ENCODE results near the gene R3HCC1L. TPM values are rescaled to one million over a fixed set of nuclear protein-coding genes. Genes with fewer than 3 reads are reported as not detected.

Gene R3HCC1L
- total and polyA plus RNA-seq, 10 of the 15 experiments (the other 5 are each of a cell fraction or from before 2014, with no cell fraction given) = 11.3 to 20.3 (median 15.3) TPM

DNA sequence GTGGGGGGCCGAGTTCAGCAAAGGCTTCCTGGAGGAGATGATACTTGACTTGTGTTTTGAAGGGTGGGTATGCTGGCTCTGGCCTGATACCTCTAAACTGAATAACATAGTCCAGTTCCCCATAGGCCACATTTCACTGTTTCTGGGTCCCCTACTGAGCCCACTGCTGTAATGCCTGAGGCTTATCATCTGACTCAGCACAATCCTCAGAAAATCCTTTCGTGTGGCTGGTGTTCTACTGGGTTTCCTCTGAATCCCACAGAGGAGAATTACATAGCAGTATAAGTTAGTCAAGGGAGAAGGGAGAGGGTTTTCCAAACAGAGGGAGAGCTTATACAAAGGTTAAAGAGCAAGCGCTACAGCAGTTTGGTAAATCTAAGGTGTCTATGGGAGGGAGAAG is 2.8 kb upstream of the R3HCC1L start:
- Histone ChIP-seq H3K4me1 (ENCODE audit: control insufficient read depth, insufficient read depth, low read length) (peaks cover 16% of the 10 kb centered on the region), H3K9ac (ENCODE audit: control insufficient read depth, insufficient read depth, low read length) (no peak overlapping the region), H3K27ac (ENCODE audit: control insufficient read depth, insufficient read depth) (no peak overlapping the region), H3K4me3 (no peak overlapping the region), H3K27me3 (replicated peaks in 1 of 2; ENCODE audit: control insufficient read depth in 2 of 2, insufficient read depth in 2 of 2, low read length in 1 of 2) (no peaks in the 10 kb centered on the region), H4K20me1 (ENCODE audit: control insufficient read depth, insufficient read depth) (no peaks in the 10 kb centered on the region), H3K9me3 (replicated peaks; ENCODE audit: control insufficient read depth, insufficient read depth, low read length) (peaks cover 3% of the 10 kb centered on the region; the same call in 2 of the 3 replicates), H3K4me2 (ENCODE audit: control insufficient read depth, insufficient read depth) (no peak overlapping the region), H3K36me3 (ENCODE audit: control insufficient read depth in 2 of 2, insufficient read depth in 2 of 2, low read length in 1 of 2) (no peaks in the 10 kb centered on the region), H3K79me2 (ENCODE audit: control insufficient read depth, insufficient read depth, low read length) (peaks cover 19% of the 10 kb centered on the region), H2AFZ (ENCODE audit: control insufficient read depth, low read depth, low read length) (no peak overlapping the region)
- intact Hi-C loops (cut with micrococcal nuclease; ENCODE audit: unreplicated experiment) (no loop called here), in situ Hi-C loops (cut with MboI) (no loop called here)
- ChIA-PET SMC1A (ENCODE audit: uncharacterized antibody, unreplicated experiment) (interaction anchor here (1.0 kb wide), 1 partner anchor 38 kb away, joined by 5 read pairs; no protein-coding TSS in a partner anchor), CTCF (interaction anchor here (0.7 to 1.7 kb wide), 4 partner anchors 8 to 1115 kb away, joined by 3 to 5 read pairs (median 3); no protein-coding TSS in a partner anchor), POLR2A (interaction anchor here (1.1 kb wide), 1 partner anchor 10 kb away, joined by 3 read pairs; no protein-coding TSS in a partner anchor), RAD21 (ENCODE audit: unreplicated experiment) (no interaction called here)
- BruUV-seq (replicated peaks) = no TSS peak
- DNase-seq (ENCODE audit: low read depth, low spot score) (no peak), ATAC-seq (no peak), FAIRE-seq (no peak)
- no peak for TF ChIP-seq ASH2L (IDR thresholded peaks at IDR 0.05; ENCODE audit: borderline replicate concordance, low read depth)
- TF ChIP-seq REST (IDR thresholded peaks at IDR 0.05; ENCODE audit: low read depth, low read length) = no peak
- no peak for TF ChIP-seq ZBED1 (IDR thresholded peaks at IDR 0.05; ENCODE audit: borderline replicate concordance)
- no peak for TF ChIP-seq PAX8 (IDR thresholded peaks at IDR 0.05)
- no peak for TF ChIP-seq SUPT20H (IDR thresholded peaks at IDR 0.05; ENCODE audit: borderline replicate concordance, control insufficient read depth, low read depth, low read length)
- no peak for TF ChIP-seq ATF7 (IDR thresholded peaks at IDR 0.05; ENCODE audit: low read depth)
- no peak for TF ChIP-seq RAD51 (IDR thresholded peaks at IDR 0.05)
- TF ChIP-seq BACH1 (IDR thresholded peaks at IDR 0.05; ENCODE audit: borderline replicate concordance) = no peak
- TF ChIP-seq ZNF24 (IDR thresholded peaks at IDR 0.05) = no peak
- no peak for TF ChIP-seq RCOR1 (conservative IDR thresholded peaks at IDR 0.05; ENCODE audit: low read depth, low read length)
- no peak for TF ChIP-seq POU2F2 (IDR thresholded peaks at IDR 0.05; ENCODE audit: borderline replicate concordance, low read depth, low read length)
- no peak for TF ChIP-seq PML (IDR thresholded peaks at IDR 0.05; ENCODE audit: low read length)
- TF ChIP-seq KDM1A (IDR thresholded peaks at IDR 0.05; ENCODE audit: borderline replicate concordance) = no peak
- TF ChIP-seq DPF2 (IDR thresholded peaks at IDR 0.05) = no peak
- no peak for TF ChIP-seq CREM (IDR thresholded peaks at IDR 0.05; ENCODE audit: low read depth)
- TF ChIP-seq RELB (IDR thresholded peaks at IDR 0.05; ENCODE audit: low read depth) = no peak
- no peak for TF ChIP-seq CEBPB (IDR thresholded peaks at IDR 0.05; ENCODE audit: borderline replicate concordance in 1 of 2, low read depth in 2 of 2, low read length in 2 of 2)
- no peak for TF ChIP-seq ZNF217 (IDR thresholded peaks at IDR 0.05)
- TF ChIP-seq BCL11A (IDR thresholded peaks at IDR 0.05; ENCODE audit: low read depth, low read length) = no peak
- WGBS (ENCODE audit: insufficient coverage, insufficient replicate concordance, low lambda C conversion rate, missing lambda C conversion rate) = 33% methylated on average over 3 of the region's 3 CpGs
